Measurements from ENCODE around the gene ZNF414. TPM values are rescaled to one million over a fixed set of nuclear protein-coding genes. Genes with fewer than 3 reads are reported as not detected.

The ZNF414 gene
- total and polyA plus RNA-seq, 9 of the 15 experiments (the other 6 are each of a cell fraction or from before 2014, with no cell fraction given), result 0.03 to 27.2 (median 2.2) TPM; not detected in 2

- TF ChIP-seq RBM17 (IDR thresholded peaks at IDR 0.05; ENCODE audit: borderline replicate concordance, low read depth, low read length), result no peak
- peak; percentile 68 for TF ChIP-seq RBFOX2 (IDR thresholded peaks at IDR 0.05; ENCODE audit: low read depth, low read length)
- TF ChIP-seq SMARCE1 (IDR thresholded peaks at IDR 0.05), result peak; percentile 34; the same call in 1 of the 2 replicates
- 0 out of 2 replicates have a peak, but pooled peaks have one; percentile 46 for TF ChIP-seq SUPT5H (IDR thresholded peaks at IDR 0.05)
- no peak for TF ChIP-seq SRF (CRISPR knock-in tag; IDR thresholded peaks at IDR 0.05)
- peak; percentile 54 for TF ChIP-seq POLR2B (IDR thresholded peaks at IDR 0.05; ENCODE audit: low read depth, partially characterized antibody)
- peak; percentile 95 to 97 for TF ChIP-seq MNT (conservative IDR thresholded peaks at IDR 0.05)
- TF ChIP-seq ZNF12 (CRISPR knock-in tag; IDR thresholded peaks at IDR 0.05), result peak; percentile 47
- peak; percentile 61 for TF ChIP-seq ZFX (CRISPR knock-in tag; IDR thresholded peaks at IDR 0.05)
- TF ChIP-seq ATF1 (CRISPR knock-in tag; IDR thresholded peaks at IDR 0.05), result no peak
- TF ChIP-seq ATF1 (tag; IDR thresholded peaks at IDR 0.05), result peak; percentile 53; the same call in 1 of the 2 replicates
- TF ChIP-seq ZNF518B (CRISPR knock-in tag; IDR thresholded peaks at IDR 0.05), result no peak
- TF ChIP-seq PHF8 (IDR thresholded peaks at IDR 0.05; ENCODE audit: borderline replicate concordance, low read length), result peak; percentile 53; the same call in 1 of the 2 replicates
- TF ChIP-seq ARID2 (IDR thresholded peaks at IDR 0.05), result no peak
- peak in 1 of 2 experiments; percentile 53; a peak in 1 of 4 replicates for TF ChIP-seq KDM4B (IDR thresholded peaks at IDR 0.05; ENCODE audit: borderline replicate concordance in 2 of 2, low read depth in 1 of 2)
- TF ChIP-seq GABPB1 (CRISPR knock-in tag; IDR thresholded peaks at IDR 0.05), result no peak
- 0 out of 2 replicates have a peak, but pooled peaks have one; percentile 21 for TF ChIP-seq LEF1 (IDR thresholded peaks at IDR 0.05)
These were observed 8.1 kb downstream of the ZNF414 start (continued) for GRCh38 chr19:8505680-8506401.

All from K562 (cell line).